NCI-H2029 (cell line): ENCODE results near the gene CLK3.

Experiments
- DNase-seq: peaks from one replicate; lab custom pipeline; 2025; lab: John Stamatoyannopoulos, UW

Gene CLK3

DNA sequence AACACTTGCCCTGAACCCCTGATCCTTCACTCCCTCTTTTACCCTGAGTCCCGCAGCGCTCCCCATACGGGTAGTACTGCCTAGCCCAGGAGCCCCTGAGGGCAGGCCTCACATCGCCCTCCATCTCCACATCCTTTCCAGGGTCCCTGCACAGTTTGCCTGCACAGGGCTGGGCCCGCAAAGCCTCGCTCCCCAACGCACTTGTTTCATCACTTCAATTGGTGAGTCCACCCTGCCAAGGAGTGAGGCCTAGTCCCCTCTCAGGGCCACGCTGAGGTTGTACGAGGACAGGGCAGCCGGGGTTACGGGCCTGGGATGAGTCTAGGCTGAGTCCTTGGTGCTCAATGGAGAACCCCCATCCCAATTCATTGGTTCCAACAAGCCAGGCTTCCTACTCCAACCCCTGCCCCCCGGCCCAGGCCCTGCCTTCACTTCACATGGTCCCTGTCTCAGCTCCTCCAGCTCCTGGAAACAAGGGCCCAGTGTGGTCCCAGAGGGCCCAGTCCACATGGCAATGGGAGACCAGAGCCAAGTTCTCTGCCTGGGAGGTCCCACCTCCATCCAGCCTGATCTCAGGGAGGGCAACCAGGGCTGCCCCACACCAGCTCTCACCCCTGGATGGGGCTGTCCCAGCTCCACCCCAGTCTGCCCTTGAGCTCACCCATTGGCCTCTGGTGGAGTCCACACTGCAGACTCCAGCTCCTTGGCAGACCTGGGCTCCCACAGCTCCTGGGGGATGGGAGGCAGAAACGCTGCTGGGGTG, 12.4 kb upstream of the CLK3 start:
- DNase-seq: no peak

- no peak for DNase-seq
These were observed 11.6 kb upstream of the CLK3 start for GRCh38 chr15:74603789-74604705.

DNA sequence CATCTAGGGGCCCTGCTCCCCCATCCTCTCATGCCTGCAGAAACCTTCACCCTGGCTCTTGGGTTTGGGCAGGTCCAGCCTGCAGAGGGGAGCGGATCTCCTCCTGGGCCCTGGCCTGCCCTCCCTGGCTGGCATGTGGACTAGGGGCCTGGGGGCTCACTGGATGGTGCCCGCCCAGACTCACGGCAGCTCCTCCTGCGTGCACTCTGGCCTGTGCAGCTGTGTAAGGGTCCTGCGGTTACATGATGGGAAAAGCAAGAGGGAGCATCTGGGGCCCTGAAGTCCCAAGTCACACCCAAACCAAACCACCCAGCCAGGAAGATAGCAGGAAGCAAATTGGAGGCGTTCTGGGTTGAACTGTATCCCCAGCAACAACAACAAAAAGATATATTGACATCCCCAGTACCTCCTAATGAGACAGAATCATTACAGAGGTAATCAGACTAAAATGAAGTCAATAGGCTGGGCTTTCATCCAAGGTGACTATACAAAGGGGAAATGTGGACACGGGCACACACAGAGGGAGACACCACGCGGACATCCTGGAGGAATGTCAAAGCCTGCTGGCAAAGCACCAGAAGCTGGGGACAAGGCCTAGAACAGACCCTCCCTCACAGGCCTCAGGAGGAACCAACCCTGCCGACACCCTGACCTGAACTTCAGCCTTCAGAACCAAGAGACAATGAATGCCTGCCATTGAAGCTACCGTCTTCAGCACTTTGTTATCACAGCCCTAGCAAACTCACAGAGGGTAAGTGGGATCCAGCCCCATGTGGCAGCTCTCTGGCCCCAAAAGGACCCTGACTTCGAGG, 10.4 kb upstream of the CLK3 start:
- peak; percentile 21 for DNase-seq

GRCh38 chr15:74605795-74606150, 9.9 kb upstream of the CLK3 start:
- no peak for DNase-seq

DNA sequence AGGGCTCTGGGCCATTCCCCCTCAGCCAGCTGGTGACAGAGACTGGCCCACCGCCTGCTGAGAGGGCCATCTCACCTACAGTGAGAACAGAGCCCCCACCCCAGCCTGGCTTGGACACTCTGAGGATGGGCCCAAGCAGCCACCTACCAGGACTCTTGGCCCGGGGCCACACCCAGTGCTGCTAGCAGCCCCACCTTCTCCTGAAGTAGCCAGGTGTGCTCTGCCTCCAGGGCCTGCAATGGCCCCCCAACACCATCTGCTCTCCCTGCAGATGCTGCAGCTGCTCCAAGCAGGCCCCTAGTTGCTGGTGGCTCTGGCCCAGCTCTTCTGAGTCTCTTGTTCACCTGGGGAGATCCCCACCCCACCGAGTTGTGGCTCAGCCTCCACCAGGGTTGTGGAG, 6.8 kb upstream of the CLK3 start:
- DNase-seq: no peak

DNA sequence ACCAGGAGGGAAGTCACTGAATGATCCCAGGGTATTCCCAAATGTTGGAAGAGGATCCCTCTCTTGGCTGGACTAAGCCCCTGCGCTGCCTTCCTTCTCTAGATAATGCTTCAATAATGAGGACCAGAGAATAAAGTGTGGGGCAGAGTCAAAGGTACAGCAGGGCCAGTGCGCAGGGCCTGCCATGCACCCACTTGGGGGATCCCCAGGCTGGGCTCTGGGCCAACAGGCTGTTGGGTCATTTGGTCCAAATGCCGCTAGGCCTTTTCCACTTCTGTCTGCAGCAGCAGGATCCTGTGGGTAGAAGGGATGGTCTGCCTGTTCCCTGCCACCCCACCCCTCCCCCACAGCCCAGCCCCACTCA, 5.7 kb upstream of the CLK3 start:
- no peak for DNase-seq

DNA sequence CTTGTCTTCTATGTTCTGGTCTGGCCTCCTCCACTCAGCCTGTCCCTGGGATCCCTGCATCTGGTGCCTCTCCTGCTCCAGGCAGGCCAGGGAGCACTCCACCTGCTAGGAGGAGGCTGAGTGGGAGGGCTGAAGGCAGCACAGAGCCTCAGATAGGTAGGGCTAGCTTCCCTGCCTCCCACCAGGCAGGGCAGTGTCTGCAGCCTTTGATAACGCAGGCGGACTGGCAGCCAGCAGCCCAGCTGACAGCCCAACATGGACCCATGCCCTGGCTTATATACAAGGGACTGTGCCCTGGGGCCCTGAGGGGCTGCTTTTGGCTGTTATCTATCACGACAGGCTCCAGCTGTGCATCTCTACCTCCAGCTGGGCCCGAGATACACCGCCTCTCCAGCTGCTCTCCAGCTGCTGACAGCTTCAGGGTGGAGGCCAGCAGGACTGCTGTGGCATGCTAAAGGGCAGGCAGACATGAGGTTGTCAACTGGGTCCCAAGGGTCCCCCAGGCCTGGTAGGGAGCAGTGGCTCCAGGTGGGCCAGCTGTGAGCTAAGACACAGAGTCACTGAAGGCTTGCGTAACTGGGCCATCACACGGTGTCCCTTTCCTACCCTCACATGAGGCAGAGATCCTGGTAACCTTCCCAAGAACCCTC, 5.2 kb upstream of the CLK3 start:
- no peak for DNase-seq

DNA sequence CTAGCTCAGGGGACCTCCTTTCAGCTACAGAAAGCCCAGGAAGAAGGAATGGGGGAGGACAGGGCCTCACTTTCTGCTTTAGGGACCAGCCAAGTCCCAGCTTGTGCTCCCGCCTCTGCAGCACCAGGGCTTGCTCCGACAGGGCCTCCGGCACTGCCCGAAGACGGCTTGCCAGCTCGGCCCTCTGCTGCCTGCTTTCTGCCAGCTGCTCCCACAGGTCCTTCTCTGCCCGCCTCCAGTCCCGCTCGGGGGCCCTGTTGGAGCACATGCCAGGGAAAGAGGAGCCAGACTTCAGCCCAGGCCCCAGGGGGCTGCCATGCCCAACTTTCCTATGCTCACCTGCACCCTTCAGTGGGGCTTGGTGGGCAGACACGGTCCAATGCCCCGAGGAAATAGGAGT, 4.3 kb upstream of the CLK3 start:
- no peak for DNase-seq

- no peak for DNase-seq
These were observed 3.8 kb upstream of the CLK3 start for GRCh38 chr15:74611834-74612233.

- DNase-seq: no peak
These were observed 3.0 kb upstream of the CLK3 start for GRCh38 chr15:74612677-74613076.

- no peak for DNase-seq
These were observed 2.3 kb upstream of the CLK3 start for GRCh38 chr15:74613089-74613952.

DNA sequence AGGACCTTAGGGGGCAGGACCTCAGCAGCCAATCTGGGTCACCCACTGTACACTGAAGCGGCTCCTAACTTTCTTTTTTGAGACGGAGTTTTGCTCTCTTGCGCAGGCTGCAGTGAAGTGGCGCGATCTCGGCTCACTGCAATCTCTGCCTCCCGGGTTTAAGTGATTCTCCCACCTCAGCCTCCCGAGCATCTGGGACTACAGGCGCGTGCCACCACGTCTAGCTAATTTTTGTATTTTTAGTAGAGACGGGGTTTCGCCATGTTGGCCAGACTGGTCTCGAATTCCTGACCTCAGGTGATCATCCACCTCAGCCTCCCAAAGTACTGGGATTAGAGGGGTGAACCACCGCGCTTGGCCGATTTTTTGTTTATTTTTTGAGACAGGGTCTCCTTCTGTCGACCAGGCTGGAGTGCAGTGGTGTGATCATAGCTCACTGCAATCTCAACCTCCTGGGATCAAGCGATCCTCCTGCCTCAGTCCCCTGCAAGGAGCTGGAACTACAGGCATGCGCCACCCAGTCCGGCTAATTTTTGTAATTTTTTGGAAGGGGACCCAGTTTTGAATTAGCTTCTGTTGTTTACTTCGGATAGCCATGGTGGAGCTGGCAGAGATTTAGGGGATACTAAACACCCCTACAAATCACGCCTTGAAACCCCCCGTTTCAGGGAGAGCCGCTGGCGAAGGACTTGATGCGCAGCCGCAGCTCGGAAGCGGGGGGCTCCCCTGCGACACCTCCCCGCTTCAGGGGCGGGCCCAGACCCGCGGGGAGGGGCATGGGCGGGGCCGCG, 1.5 kb upstream of the CLK3 start:
- no peak for DNase-seq

DNA sequence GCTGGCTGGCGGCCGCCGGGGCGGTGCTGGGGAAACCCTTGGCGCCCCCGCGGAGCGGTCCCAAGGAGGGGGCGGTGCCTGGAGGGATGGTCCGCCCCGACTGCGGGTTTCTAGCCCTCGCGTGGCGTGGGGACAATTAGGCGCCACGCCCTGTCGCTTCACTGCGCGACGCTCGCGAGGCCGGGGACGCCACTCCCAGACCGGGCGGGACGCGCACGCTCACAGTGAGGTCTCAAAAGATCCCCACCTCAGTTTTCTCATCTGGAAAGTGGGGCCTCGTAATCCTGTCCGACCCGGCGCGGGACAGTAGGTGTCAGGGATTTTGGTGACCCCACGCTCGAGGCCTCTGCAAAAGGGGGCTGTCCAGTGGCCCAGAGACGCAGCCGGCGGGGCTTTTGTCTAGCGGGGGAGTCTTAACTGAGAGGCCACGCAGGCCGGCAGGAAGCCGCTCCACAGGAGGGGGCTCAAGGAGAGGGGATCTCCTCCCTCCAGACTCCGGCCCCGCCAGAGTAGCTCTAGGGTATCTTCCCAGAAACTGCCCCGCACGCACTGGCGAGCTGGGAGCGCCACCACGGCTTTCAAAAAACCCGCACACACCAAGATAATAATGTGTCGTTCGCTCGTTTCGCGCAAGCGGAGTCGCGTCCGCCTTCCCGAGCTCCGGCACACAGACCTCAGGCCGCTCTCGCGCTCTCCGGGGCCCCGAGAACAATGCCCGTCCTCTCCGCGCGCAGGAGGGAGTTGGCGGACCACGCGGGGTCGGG, 710 bp upstream of the CLK3 start:
- DNase-seq: no peak

DNA sequence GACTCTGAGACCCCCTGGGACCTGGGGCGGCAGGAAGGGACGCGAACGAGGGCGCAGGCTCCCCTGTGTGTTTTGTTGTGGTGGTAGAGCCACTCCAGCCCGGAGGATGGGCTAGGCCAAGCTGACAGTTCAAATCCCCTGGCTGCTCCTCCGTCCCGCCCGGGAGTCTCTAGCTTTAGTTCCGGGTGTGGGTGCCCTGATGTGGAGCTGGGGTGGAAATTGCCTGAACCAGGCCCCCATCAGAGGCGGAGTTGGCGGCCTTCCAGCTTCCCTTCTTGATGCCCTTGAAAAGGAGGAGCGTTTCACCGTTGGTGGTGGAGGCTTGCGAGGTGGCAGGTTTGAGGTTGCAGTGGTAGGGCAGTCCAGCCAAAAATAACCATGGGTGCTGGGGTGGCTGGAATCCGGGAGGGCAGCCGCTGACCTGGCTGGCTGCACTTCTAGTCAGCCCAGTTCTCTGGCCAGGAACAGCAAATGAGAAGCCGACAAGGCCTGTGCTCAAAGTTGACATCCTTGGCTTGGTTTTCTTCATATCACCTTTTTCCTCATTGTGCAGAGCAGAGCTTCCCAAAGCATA, 817 bp downstream of the CLK3 start:
- peak; percentile 54 for DNase-seq

DNA sequence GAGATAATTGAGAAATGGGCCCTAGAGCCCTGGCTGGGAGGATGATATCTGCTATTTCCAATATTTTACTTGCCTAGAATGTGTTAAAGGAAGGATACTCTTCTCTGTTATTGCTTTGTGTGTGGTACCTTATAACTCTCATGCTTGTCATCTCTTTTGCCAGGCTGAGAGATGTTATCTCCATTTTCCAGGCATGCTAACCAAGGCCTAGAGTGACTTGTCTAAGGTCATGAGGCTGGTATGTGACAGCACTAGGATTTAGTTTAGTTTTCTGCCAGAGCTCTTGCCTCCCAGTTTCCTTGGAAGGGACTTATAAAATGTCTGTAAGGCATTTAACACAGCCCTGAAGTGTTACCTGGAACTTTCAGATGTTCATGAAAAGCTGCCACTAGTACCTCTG, 1.4 kb downstream of the CLK3 start:
- no peak for DNase-seq

- no peak for DNase-seq
These were observed 3.4 kb downstream of the CLK3 start for GRCh38 chr15:74618841-74619596.

DNA sequence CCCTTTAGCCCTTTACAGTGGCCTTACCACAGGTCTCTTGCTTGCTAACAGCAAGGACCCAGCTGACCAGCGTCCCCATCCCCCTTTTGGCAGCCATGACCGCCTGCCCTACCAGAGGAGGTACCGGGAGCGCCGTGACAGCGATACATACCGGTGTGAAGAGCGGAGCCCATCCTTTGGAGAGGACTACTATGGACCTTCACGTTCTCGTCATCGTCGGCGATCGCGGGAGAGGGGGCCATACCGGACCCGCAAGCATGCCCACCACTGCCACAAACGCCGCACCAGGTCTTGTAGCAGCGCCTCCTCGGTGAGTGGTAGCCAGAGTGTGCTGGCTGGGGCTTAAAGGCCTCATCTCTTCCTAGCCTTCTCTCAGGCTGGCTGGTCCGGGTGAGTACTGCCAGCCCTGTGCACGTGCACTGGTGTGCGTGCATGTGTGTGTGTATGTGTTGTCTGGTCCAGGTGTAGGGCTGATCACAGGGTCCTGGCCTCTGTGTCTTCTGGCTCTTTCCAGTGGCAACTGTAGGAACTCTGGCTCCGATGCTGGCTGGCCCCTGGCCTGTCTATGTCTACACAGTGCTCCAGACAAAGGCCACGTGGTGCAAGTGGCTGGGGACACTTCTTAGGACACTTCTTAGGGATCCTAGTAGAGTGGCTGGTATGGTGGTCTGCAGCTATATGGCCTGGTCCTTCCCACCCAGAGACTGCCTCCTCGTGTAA, 4.4 kb downstream of the CLK3 start:
- DNase-seq: no peak
